HG02885 (cell line): ENCODE results near the gene ARHGAP8.
"Not testable (repeated sequence)": the region's sequence is repeated elsewhere in the genome, so short reads cannot be mapped to it uniquely, and the experiment has no call there.

Experiments
- ATAC-seq: cut with Tn5 transposase; IDR thresholded peaks from one replicate; pipeline ENCODE4 v1.9.1; 2021; ENCODE audit warnings: mild to moderate bottlenecking; ENCODE audit not compliant: unreplicated experiment, poor library complexity

The ARHGAP8 gene

DNA sequence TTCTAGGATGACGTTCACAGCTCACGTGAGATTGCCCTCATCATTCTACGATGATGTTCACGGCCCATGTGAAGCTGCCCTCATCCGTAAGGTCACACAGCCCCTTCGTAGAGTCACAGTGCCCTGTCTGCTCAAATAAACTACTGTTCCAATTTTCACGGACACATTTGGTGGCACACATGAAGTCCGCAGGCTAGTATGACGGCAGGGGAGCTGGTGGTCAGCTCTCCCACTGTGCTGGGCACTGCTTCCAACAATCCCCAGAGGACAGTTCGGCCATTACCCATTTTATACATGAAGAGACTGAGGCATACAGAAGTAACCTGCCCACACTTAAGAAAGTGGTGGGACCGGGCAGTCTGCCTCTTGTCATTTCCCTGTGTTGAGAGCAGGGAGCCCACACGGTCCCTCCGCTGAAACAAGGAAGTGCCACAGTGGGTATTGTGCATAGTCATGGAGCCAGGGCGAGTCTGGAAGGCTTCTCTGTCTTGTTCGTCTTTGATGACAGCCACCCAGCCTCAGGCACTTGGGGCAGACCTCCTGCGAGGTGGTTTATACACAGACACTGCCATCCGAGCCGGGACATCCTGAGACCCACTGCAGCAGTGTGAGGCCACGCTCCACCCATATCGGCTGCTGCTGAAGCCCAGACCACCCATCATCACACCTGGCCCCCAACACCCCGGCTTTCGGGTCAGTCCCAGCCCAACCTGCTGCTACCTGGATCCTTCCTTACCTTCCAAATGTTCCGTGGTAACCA is 143.1 kb downstream of the ARHGAP8 start:
- ATAC-seq, result no peak

DNA sequence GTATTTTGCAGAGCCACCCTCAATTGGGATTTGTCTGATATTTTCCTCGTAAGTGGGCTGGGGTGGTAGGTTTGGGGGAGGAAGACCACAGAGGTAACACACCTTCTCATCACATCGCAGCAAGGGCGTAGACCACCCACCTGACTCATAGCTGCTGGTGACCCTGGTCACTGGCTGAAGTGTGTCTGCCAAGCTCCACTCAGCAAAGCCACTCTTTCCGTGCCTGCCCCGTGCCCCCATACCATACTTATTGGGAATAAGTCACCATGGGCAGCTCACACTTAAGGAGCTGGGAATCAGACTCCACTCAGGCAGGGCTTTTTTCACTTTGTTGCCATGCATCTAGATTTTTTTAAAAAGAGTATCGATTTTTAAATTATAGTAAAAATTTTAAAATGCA is 145.9 kb downstream of the ARHGAP8 start:
- no peak for ATAC-seq

DNA sequence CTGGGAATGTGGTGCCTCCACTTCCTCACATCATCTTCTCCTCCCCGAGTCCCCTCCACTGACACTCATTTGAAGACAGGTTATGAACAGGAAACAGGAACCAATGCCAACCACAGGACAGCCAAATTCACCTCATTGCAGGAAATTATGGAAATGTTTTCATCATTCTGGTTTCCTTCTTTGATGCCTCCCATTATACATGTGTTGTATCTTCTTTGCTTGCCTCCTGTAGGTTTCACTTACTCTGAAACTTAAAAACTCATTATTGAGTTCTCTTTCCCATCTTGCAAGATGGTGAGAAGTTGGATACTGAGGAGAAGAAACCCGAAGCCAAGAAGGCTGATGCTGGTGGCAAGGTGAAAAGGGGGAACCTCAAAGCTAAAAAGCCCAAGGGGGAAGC is 148.9 kb downstream of the ARHGAP8 start:
- no peak for ATAC-seq

DNA sequence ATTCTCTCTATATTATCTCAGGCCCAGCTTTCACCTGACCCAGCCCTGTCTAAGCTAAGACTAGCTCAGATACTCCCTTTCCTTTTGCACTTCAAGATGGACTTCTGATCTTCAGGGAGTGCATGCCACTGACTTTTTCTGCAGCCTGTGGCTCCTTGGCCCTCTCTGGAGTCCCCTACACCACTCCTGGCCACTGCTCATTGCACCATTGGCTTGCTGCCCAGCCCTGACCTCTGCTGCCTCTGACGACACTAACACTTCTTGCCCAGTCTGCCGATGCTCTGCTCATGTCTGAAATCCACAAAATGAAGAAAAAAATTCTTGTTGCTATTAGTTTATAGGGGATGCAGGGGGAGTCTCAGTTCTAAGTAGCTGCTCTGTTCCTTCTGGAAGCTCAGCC is 150.8 kb downstream of the ARHGAP8 start:
- not testable (repeated sequence) for ATAC-seq

DNA sequence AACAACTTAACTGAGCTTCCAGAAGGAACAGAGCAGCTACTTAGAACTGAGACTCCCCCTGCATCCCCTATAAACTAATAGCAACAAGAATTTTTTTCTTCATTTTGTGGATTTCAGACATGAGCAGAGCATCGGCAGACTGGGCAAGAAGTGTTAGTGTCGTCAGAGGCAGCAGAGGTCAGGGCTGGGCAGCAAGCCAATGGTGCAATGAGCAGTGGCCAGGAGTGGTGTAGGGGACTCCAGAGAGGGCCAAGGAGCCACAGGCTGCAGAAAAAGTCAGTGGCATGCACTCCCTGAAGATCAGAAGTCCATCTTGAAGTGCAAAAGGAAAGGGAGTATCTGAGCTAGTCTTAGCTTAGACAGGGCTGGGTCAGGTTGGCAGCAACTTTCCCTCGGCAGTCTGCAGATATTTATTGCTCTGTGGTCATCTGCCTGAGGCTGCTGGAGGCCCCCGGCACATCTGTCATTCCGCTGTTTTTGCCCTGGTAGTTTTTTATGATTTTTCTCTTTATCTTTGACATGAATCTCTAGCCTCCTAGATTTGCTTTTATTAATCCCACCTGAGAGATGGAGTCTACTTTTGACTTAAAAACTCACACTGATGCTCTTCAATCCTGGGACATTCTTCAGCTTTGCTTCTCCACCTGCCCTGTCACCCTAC is 152.2 kb downstream of the ARHGAP8 start:
- ATAC-seq, result not testable (repeated sequence)

DNA sequence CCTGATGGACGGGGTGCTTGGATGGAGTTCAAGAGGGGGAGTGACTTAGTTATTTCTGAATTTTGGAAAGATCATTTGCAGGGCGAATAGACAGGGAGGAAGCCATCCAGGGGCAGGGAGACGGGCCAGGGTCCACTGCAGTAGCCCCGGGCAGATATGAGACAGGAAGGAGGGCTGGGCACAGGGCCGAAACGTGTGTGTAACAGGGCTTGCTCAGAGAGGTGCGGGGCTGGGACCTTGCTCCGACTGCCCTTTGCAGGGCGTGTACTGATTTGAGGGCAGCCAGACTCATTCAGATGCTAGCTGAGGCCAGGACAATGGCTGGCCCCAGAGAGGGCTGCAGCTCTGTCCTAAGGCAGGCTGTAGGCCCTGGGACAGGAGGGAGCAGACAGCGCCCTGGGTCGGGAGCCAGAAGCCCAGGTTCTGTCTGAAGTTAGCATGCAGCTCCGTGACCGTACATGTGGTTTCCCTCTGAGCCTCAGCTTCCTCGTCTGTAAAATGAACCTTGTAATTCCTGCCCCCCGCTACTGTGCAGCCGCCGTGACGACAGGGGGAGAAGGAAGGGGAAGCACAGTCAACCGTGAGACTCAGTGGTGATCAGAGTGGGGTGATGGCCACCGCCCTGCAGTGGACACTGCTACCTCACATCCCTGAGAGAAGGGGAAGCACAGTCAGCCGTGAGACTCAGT is 154.0 kb downstream of the ARHGAP8 start:
- no peak for ATAC-seq

DNA sequence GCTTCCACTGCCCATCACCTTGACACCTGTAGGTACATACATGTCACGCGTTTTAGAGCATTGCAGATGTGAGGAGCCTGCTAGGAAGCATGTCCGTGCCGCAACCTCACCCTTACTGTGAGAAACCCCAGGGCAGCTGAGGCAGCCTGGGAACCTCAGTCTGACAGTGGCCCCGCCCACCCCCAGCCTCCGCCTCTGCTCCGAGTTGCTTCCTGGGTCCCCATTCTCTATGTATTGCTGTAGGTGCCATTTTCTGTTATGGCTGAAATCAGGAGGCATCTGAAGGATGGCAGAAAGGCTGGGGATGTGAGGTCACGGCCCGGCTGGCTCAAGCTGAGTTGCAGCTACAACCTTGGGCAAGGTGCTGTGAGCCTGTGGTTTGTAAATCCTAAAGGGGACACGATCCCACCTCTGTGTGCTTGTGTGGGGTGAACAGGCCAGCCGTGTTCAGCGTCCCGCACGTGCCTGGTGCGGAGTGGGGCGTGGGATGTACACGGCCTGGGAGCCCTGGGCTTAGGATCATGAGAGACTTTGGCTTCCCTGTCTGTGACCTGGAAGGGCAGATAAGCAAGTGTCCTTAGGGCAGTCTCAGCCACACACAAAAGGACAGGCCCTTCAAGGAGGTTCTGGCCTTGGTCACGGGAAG is 154.7 kb downstream of the ARHGAP8 start:
- no peak for ATAC-seq

DNA sequence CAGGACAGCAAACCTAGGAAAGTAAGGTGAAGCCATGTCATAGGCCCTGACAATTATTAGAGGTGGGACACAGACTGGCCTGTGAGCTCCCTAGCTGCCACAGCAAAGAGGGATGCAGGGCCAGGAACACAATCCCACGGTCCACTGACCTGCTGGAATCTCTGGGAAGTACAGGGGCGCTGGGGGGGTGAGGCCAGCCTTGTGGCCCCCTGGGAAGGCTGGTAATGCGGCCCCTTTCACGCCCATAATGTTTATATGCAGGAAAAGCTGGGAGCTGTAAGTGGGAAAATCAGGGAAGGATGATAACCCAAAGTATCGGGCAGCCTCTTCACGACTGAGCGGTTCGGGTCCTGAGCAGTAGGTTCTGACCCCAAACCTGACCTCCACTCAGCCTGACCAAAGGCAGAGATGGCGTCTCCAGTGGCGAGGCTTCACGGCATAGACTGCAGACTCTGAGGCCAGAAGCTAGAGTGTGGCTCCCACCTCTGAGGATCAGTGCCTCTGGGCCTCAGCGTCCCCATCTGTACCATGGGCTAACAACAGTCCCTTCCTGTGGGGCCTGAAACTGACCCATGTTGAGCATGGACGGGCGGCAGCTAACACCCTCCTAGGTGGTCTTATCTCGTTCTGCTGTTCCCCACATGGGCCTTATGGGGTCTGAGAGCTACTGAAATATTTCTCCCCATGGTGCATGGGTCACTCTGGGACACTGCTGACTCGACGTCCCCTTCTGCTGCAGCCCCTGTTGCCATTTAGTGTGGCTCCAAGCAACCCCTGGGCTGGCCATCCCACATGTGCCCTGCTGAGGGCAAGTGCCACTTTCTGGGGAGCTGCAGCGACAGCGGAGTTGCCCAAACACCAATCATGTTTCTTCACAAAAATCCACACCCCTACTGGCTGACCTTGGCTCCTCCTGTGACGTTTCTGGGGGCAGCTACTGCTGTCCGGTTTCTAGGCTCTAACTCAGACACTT is 155.7 kb downstream of the ARHGAP8 start:
- no peak for ATAC-seq

DNA sequence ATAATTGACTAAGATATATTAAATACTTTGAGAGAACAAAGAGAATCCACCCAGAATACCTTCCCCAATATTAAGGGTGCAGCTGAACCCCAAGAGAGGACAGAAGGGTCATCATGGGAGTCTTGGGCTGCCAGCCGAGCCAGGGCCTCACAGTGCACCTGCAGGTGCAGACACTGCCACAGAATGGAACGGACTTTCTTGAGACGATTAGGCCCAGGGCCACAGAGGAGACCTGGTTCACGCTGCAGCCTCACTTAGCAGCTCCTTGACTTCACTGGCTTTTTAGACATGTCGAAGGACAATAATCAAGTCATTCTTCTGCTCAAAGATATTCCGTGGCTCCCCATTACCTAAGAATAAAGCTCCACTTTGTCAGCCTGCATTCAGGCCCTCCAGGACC is 156.9 kb downstream of the ARHGAP8 start:
- ATAC-seq, result no peak
